BJ (cell line): Measurements from ENCODE around the gene PTRH2. TPM values are rescaled to one million over a fixed set of nuclear protein-coding genes. Genes with fewer than 3 reads are reported as not detected.

Experiments
- CTCF ChIA-PET: fragments of 350-600 bp; formaldehyde crosslinking; extraction: SDS; loops from one replicate; lab custom pipeline; 2021; ENCODE audit warnings: antibody characterized with exemption, inconsistent platforms; lab: Yijun Ruan, JAX
- POLR2A ChIA-PET: fragments of 300-600 bp; sonication (Branson Sonifier 250); formaldehyde crosslinking; extraction: SDS; loops from one replicate; lab custom pipeline; 2021; ENCODE audit warnings: antibody characterized with exemption; lab: Charles Lee
- DNase-seq: peaks from one replicate; pipeline ENCODE4 v3.0.0-alpha.2; 2011; ENCODE audit warnings: low read depth
- H3K27me3 ChIP-seq: 2 replicates; pipeline ENCODE4 v1.6.0; 2011; ENCODE audit warnings: low read length; ENCODE audit not compliant: control insufficient read depth, insufficient read depth
- H3K36me3 ChIP-seq: 2 replicates; pipeline ENCODE4 v1.5.1; 2011; ENCODE audit warnings: low read length; ENCODE audit not compliant: control insufficient read depth, insufficient read depth
- H3K4me3 ChIP-seq: 2 replicates; pipeline ENCODE4 v1.5.1; 2011; ENCODE audit warnings: low read depth, mild to moderate bottlenecking, control low read depth, low read length
- CTCF ChIP-seq: IDR thresholded peaks from 2 replicates; pipeline ENCODE4 v1.5.1; 2011; ENCODE audit warnings: low read depth, mild to moderate bottlenecking, control low read depth, inconsistent platforms, low read length, moderate library complexity; ENCODE audit not compliant: insufficient read depth
- polyA plus RNA-seq: library from polyadenylated mRNA; depleted of rRNA; stranded (reverse); fragments of >200 nt; gene quantifications from 2 replicates; pipeline ENCODE4 v1.2.3, GENCODE V29; 2011

Gene PTRH2
- polyA plus RNA-seq, 1 experiment = 31.4 TPM

- CTCF ChIA-PET = no interaction called here
Measured at GRCh38 chr17:59722623-59723022, 15.4 kb upstream of the PTRH2 start.

GRCh38 chr17:59719526-59719925 lies 12.3 kb upstream of the PTRH2 start:
- CTCF ChIA-PET = no interaction called here
- Histone ChIP-seq H3K4me3 (no peak overlapping the region), H3K36me3 (no peaks in the 10 kb centered on the region; the same call in 1 of the 2 replicates), H3K27me3 (no peaks in the 10 kb centered on the region)
- no peak for DNase-seq
- POLR2A ChIA-PET = no interaction called here
- no peak for TF ChIP-seq CTCF

More at GRCh38 chr17:59722623-59723022, 15.4 kb upstream of the PTRH2 start:
- Histone ChIP-seq H3K27me3 (no peaks in the 10 kb centered on the region), H3K36me3 (no peaks in the 10 kb centered on the region), H3K4me3 (no peak overlapping the region)
- POLR2A ChIA-PET = no interaction called here
- TF ChIP-seq CTCF = no peak
- DNase-seq = no peak

- Histone ChIP-seq H3K4me3 (no peak overlapping the region), H3K36me3 (no peaks in the 10 kb centered on the region; the same call in 1 of the 2 replicates), H3K27me3 (no peaks in the 10 kb centered on the region)
- POLR2A ChIA-PET = no interaction called here
- CTCF ChIA-PET = no interaction called here
- DNase-seq = no peak
- TF ChIP-seq CTCF = no peak
Measured at GRCh38 chr17:59716427-59716826, 9.2 kb upstream of the PTRH2 start.

GRCh38 chr17:59714255-59714654 lies 7.0 kb upstream of the PTRH2 start:
- TF ChIP-seq CTCF = no peak
- CTCF ChIA-PET = no interaction called here
- no peak for DNase-seq
- Histone ChIP-seq H3K36me3 (no peaks in the 10 kb centered on the region; the same call in 1 of the 2 replicates), H3K27me3 (no peaks in the 10 kb centered on the region), H3K4me3 (no peak overlapping the region)
- POLR2A ChIA-PET = no interaction called here

- no peak for DNase-seq
- ChIA-PET POLR2A (no interaction called here), CTCF (no interaction called here)
- H3K4me3 ChIP-seq = no peak overlapping the region
- no peak for TF ChIP-seq CTCF
- no peaks in the 10 kb centered on the region; the same call in 1 of the 2 replicates for H3K36me3 ChIP-seq
- H3K27me3 ChIP-seq = no peaks in the 10 kb centered on the region
Measured at GRCh38 chr17:59712862-59713261, 5.6 kb upstream of the PTRH2 start.
